Gastrocnemius medialis (tissue), 4 donors: Measurements from ENCODE around the gene TARBP2. TPM values are rescaled to one million over a fixed set of nuclear protein-coding genes. Genes with fewer than 3 reads are reported as not detected.
"Not testable (repeated sequence)": the region's sequence is repeated elsewhere in the genome, so short reads cannot be mapped to it uniquely, and the experiment has no call there.

Experiments used
- ATAC-seq, 2 donors: fragments of 150-250 bp; one replicate each; pipeline ENCODE4 v1.9.1; 2016
- DNase-seq, 2 donors: peaks; one replicate each; pipeline ENCODE4 v3.0.0-alpha.2; 2019
- H3K27ac ChIP-seq, 4 donors: fragments of 200-600 bp; sonication (generic); 1 replicate in 1 of 4; 2 replicates in 3 of 4; pipeline ENCODE4 v1.5.1; 2016 to 2018; ENCODE audit warnings: mild to moderate bottlenecking in 2 of 4, moderate library complexity in 1 of 4
- H3K27me3 ChIP-seq, 3 donors: fragments of 200-600 bp; sonication (generic) in 2 of 3; 1 replicate in 1 of 3; 2 replicates in 2 of 3; pipeline versions ENCODE4 v1.5.1 to v1.6.0; 2016 to 2019; ENCODE audit warnings: mild to moderate bottlenecking in 1 of 3, moderate library complexity in 1 of 3
- H3K36me3 ChIP-seq, 2 donors: fragments of 200-600 bp; sonication (generic) in 1 of 2; one replicate each; pipeline ENCODE4 v1.5.1; 2017 to 2018
- H3K4me1 ChIP-seq, 2 donors: fragments of 200-600 bp; sonication (generic) in 1 of 2; one replicate each; pipeline ENCODE4 v1.5.1; 2016 to 2017; ENCODE audit warnings: mild to moderate bottlenecking in 2 of 2
- H3K4me3 ChIP-seq, 4 donors: fragments of 200-600 bp; sonication (generic) in 3 of 4; 1 replicate in 1 of 4; 2 replicates in 3 of 4; pipeline ENCODE4 v1.5.1; 2016 to 2019; ENCODE audit warnings: mild to moderate bottlenecking in 2 of 4
- H3K9me3 ChIP-seq, 3 donors: fragments of 200-600 bp; sonication (generic) in 2 of 3; 1 replicate in 1 of 3; 2 replicates in 2 of 3; pipeline ENCODE4 v1.5.1; 2016 to 2019
- CTCF ChIP-seq, 5 experiments: fragments of 450-650 bp in 3 of 5; fragments of 200-600 bp in 2 of 5; sonication (generic) in 2 of 5; IDR thresholded peaks in 4 of 5; conservative IDR thresholded peaks in 1 of 5; 1 replicate in 4 of 5; 2 replicates in 1 of 5; pipeline ENCODE4 v1.5.1; 2016 to 2019; ENCODE audit warnings: antibody characterized with exemption in 5 of 5, mild to moderate bottlenecking in 3 of 5, moderate library complexity in 3 of 5
- POLR2A ChIP-seq, 2 donors: fragments of 450-650 bp; IDR thresholded peaks; one replicate each; pipeline ENCODE4 v1.6.1; 2017; ENCODE audit warnings: antibody characterized with exemption in 2 of 2, mild to moderate bottlenecking in 2 of 2, moderate library complexity in 2 of 2
- in situ Hi-C, 4 donors: fragments of 200-750 bp; cut with MboI; loops; one replicate each; pipeline versions ENCODE4 v1.15.0 to v1.8.0; 2017; ENCODE audit warnings: low sequenced_read_pairs in 4 of 4
- intact Hi-C: fragments of 100-400 bp; cut with DNase I; formaldehyde crosslinking; loops from one replicate; pipeline ENCODE4 v1.15.1; 2023; ENCODE audit warnings: low total_unique reads
- total RNA-seq, 4 donors: library from RNA; depleted of rRNA; stranded (reverse); fragments of >200 nt; gene quantifications; one replicate each; pipeline versions ENCODE4 v1.1.0 to v1.2.3, GENCODE V29; 2016

The TARBP2 gene
- total RNA-seq, 4 donors from 2014 or later = 6.8 to 17.4 (median 11.6) TPM

- no peak overlapping the region for H3K4me3 ChIP-seq
- ATAC-seq (peak; percentile 2 to 8), DNase-seq (no peak)
- in situ Hi-C loops = no loop called here
- TF ChIP-seq CTCF (IDR thresholded peaks at IDR 0.05 in 4 of 5, conservative IDR thresholded peaks at IDR 0.05 in 1 of 5) = no peak
- H3K9me3 ChIP-seq = no peaks in the 10 kb centered on the region
- H3K27ac ChIP-seq = peak overlapping the region; percentile 75 to 86 (median 82)
- H3K36me3 ChIP-seq = peaks cover 3 to 70% of the 10 kb centered on the region in 2 donors
- intact Hi-C loops = loop anchor here (2.0 kb wide), 1 partner anchor 26 kb away; the partner anchor contains the start of gene PCBP2
- peaks cover 44 to 48% of the 10 kb centered on the region in 2 donors for H3K4me1 ChIP-seq
- H3K27me3 ChIP-seq = no peaks in the 10 kb centered on the region
These were observed 22.2 kb upstream of the TARBP2 start for GRCh38 chr12:53478865-53479264.

- intact Hi-C loops = loop anchor here (2.0 kb wide), 1 partner anchor 27 kb away; the partner anchor contains the start of gene PCBP2
These were observed 21.8 kb upstream of the TARBP2 start for GRCh38 chr12:53479331-53479730.

GRCh38 chr12:53480491-53481442 lies 20.3 kb upstream of the TARBP2 start:
- intact Hi-C loops = no loop called here
- peaks cover 0 to 51% of the 10 kb centered on the region in 2 donors for H3K36me3 ChIP-seq

More at GRCh38 chr12:53479331-53479730, 21.8 kb upstream of the TARBP2 start:
- in situ Hi-C loops = no loop called here
- Histone ChIP-seq H3K27ac (peak overlapping the region; percentile 75 to 86 (median 82)), H3K36me3 (peaks cover 3 to 66% of the 10 kb centered on the region in 2 donors), H3K4me3 (no peak overlapping the region), H3K4me1 (peaks cover 40 to 43% of the 10 kb centered on the region in 2 donors), H3K9me3 (no peaks in the 10 kb centered on the region), H3K27me3 (no peaks in the 10 kb centered on the region)
- ATAC-seq (no peak), DNase-seq (no peak)
- TF ChIP-seq CTCF (IDR thresholded peaks at IDR 0.05 in 4 of 5, conservative IDR thresholded peaks at IDR 0.05 in 1 of 5) (no peak), POLR2A (IDR thresholded peaks at IDR 0.05) (no peak)

DNA sequence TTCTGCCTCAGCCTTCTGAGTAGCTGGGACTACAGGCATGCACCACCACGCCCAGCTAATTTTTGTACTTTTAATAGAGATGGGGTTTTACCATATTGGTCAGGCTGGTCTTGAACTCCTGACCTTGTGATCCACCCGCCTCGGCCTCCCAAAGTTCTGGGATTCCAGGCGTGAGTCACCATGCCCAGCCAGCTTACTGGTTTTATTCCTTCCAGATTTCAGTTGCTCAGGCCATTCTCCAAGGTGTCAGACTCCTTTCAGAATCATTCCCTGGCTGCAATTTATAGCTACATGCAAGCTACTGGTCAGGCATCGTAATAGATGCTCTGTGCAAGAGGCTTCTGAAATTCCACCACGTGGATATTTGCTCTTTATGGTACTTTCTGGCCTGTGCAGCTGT lies 19.6 kb upstream of the TARBP2 start:
- H3K4me3 ChIP-seq, H3K9me3 ChIP-seq, intact Hi-C loops, DNase-seq, in situ Hi-C loops, ATAC-seq, H3K27me3 ChIP-seq: not testable (repeated sequence)
- Histone ChIP-seq H3K36me3 (peaks cover 0 to 51% of the 10 kb centered on the region in 2 donors), H3K27ac (peak overlapping the region; percentile 6 to 86 (median 78)), H3K4me1 (peaks cover 20 to 23% of the 10 kb centered on the region in 2 donors)

More at GRCh38 chr12:53480491-53481442, 20.3 kb upstream of the TARBP2 start:
- no peaks in the 10 kb centered on the region for H3K9me3 ChIP-seq
- H3K4me1 ChIP-seq = peaks cover 25 to 30% of the 10 kb centered on the region in 2 donors
- ATAC-seq (no peak), DNase-seq (no peak)
- in situ Hi-C loops = no loop called here
- H3K27ac ChIP-seq = peak overlapping the region; percentile 7 to 86 (median 78)
- TF ChIP-seq POLR2A (IDR thresholded peaks at IDR 0.05) (no peak), CTCF (IDR thresholded peaks at IDR 0.05 in 4 of 5, conservative IDR thresholded peaks at IDR 0.05 in 1 of 5) (no peak)
- H3K27me3 ChIP-seq = no peaks in the 10 kb centered on the region
- no peak overlapping the region for H3K4me3 ChIP-seq

GRCh38 chr12:53481939-53482586 lies 19.0 kb upstream of the TARBP2 start:
- DNase-seq (peak in 1 of 2 donors; percentile 19), ATAC-seq (no peak)
- in situ Hi-C loops (no loop called here), intact Hi-C loops (no loop called here)
- peaks cover 16 to 20% of the 10 kb centered on the region in 2 donors for H3K4me1 ChIP-seq
- TF ChIP-seq POLR2A (IDR thresholded peaks at IDR 0.05) (no peak), CTCF (IDR thresholded peaks at IDR 0.05 in 4 of 5, conservative IDR thresholded peaks at IDR 0.05 in 1 of 5) (no peak)
- no peak overlapping the region for H3K4me3 ChIP-seq
- peak overlapping the region in 3 of 4 donors; percentile 22 to 86 (median 75) for H3K27ac ChIP-seq
- peaks cover 0 to 48% of the 10 kb centered on the region in 2 donors for H3K36me3 ChIP-seq
- no peaks in the 10 kb centered on the region for H3K27me3 ChIP-seq
- H3K9me3 ChIP-seq = no peaks in the 10 kb centered on the region
